K562 (cell line): ENCODE measurements around the gene ZDHHC14. TPM values are rescaled to one million over a fixed set of nuclear protein-coding genes. Genes with fewer than 3 reads are reported as not detected.

Source experiments
- AFF4 ChIP-seq: sonication (generic); formaldehyde crosslinking; IDR thresholded peaks from 2 replicates; pipeline ENCODE4 v1.8.0; 2023; ENCODE audit warnings: mild to moderate bottlenecking, missing genetic modification reagents
- BRF1 ChIP-seq: IDR thresholded peaks from 3 replicates; pipeline ENCODE4 v1.6.1; 2011; ENCODE audit warnings: borderline replicate concordance, mild to moderate bottlenecking; ENCODE audit not compliant: insufficient read length; ENCODE audit errors: extremely low read depth
- CBFA2T2 ChIP-seq: fragments of 450-650 bp; conservative IDR thresholded peaks from 2 replicates; pipeline ENCODE4 v1.6.1; 2017; ENCODE audit warnings: mild to moderate bottlenecking
- CEBPG ChIP-seq, 3 experiments: fragments of 200-800 bp in 1 of 3; sonication (Bioruptor generic) in 1 of 3; sonication (generic) in 1 of 3; formaldehyde crosslinking in 1 of 3; IDR thresholded peaks in 2 of 3; conservative IDR thresholded peaks in 1 of 3; 2 replicates each; pipeline versions ENCODE4 v1.6.1 to v1.8.0; 2016 to 2022; ENCODE audit warnings: missing compliant biosample characterization in 2 of 3, missing genetic modification characterization in 2 of 3, mild to moderate bottlenecking in 1 of 3, missing genetic modification reagents in 1 of 3
- IRF2 ChIP-seq: sonication (generic); formaldehyde crosslinking; IDR thresholded peaks from 2 replicates; pipeline ENCODE4 v1.8.1; 2022; ENCODE audit warnings: mild to moderate bottlenecking, missing genetic modification reagents
- KHSRP ChIP-seq: fragments of 450-650 bp; IDR thresholded peaks from 2 replicates; pipeline ENCODE4 v1.6.1; 2017
- SAFB ChIP-seq: fragments of 200-400 bp; formaldehyde crosslinking; IDR thresholded peaks from 2 replicates; pipeline ENCODE4 v1.6.1; 2017; ENCODE audit warnings: low read depth, low read length, borderline replicate concordance
- SMAD4 ChIP-seq: fragments of 250-450 bp; sonication (Bioruptor Pico); conservative IDR thresholded peaks from 2 replicates; pipeline ENCODE4 v1.8.0; 2021; ENCODE audit warnings: inconsistent platforms, mild to moderate bottlenecking, moderate library complexity
- SP1 ChIP-seq: sonication (generic); formaldehyde crosslinking; IDR thresholded peaks from 2 replicates; pipeline ENCODE4 v1.8.1; 2022; ENCODE audit warnings: mild to moderate bottlenecking, missing genetic modification reagents
- ZBTB8A ChIP-seq: fragments of 450-650 bp; IDR thresholded peaks from 2 replicates; pipeline ENCODE4 v1.6.1; 2018; ENCODE audit warnings: mild to moderate bottlenecking, moderate library complexity; ENCODE audit not compliant: partially characterized antibody
- ZNF318 ChIP-seq, 2 experiments: fragments of 450-650 bp; IDR thresholded peaks; 2 replicates each; pipeline ENCODE4 v1.6.1; 2016; ENCODE audit warnings: mild to moderate bottlenecking in 2 of 2, borderline replicate concordance in 1 of 2, low read depth in 1 of 2, moderate library complexity in 1 of 2
- ZNF431 ChIP-seq: sonication (generic); formaldehyde crosslinking; IDR thresholded peaks from 2 replicates; pipeline ENCODE4 v1.8.0; 2022; ENCODE audit warnings: mild to moderate bottlenecking, missing genetic modification reagents
- ZNF77 ChIP-seq: fragments of 250-450 bp; sonication (Bioruptor Pico); IDR thresholded peaks from 2 replicates; pipeline ENCODE4 v1.5.0; 2020
- polyA plus RNA-seq, 8 experiments: library from polyadenylated mRNA; depleted of rRNA in 4 of 8; stranded (reverse) in 5 of 8; unstranded in 3 of 8; fragments of >200 nt; fragmentation: Nextera tagmentation in 2 of 8; fragmentation: Illumina TruSeq in 1 of 8; extraction: Ambion mirVana in 2 of 8; extraction: Trizol in 1 of 8; gene quantifications; 2 replicates each; pipeline versions ENCODE4 v1.2.1 to v1.2.3, GENCODE V29; 2011 to 2014; ENCODE audit warnings: inconsistent platforms in 1 of 8, missing spikeins in 1 of 8
- total RNA-seq, 7 experiments: library from RNA; depleted of rRNA in 6 of 7; stranded (reverse); fragments of >200 nt in 6 of 7; fragmentation: Illumina TruSeq in 2 of 7; extraction: Trizol in 2 of 7; gene quantifications; 2 replicates each; pipeline versions ENCODE4 v1.2.1 to v1.2.3, GENCODE V29; 2011 to 2021; ENCODE audit warnings: low replicate concordance in 1 of 7

The ZDHHC14 gene
- total and polyA plus RNA-seq, 9 of the 15 experiments (the other 6 are each of a cell fraction or from before 2014, with no cell fraction given), result 0.92 to 23.1 (median 13.8) TPM

- peak in 1 of 2 experiments; percentile 89; a peak in 2 of 4 replicates for TF ChIP-seq ZNF318 (IDR thresholded peaks at IDR 0.05; ENCODE audit: borderline replicate concordance in 1 of 2, low read depth in 1 of 2)
- TF ChIP-seq CEBPG (CRISPR knock-in tag; IDR thresholded peaks at IDR 0.05), result peak; percentile 71
- peak; percentile 12 to 74; a peak in 3 of 4 replicates for TF ChIP-seq CEBPG (tag; conservative IDR thresholded peaks at IDR 0.05 in 1 of 2, IDR thresholded peaks at IDR 0.05 in 1 of 2)
- peak; percentile 91; the same call in 1 of the 2 replicates for TF ChIP-seq AFF4 (CRISPR knock-in tag)
- TF ChIP-seq BRF1, result no peak
- no peak for TF ChIP-seq ZNF77 (CRISPR knock-in tag)
- TF ChIP-seq KHSRP, result peak; percentile 53; the same call in 1 of the 2 replicates
- no peak for TF ChIP-seq SAFB
- peak; percentile 97 for TF ChIP-seq SMAD4 (CRISPR knock-in tag)
- no peak for TF ChIP-seq IRF2 (CRISPR knock-in tag)
- TF ChIP-seq SP1, result peak; percentile 74
- no peak for TF ChIP-seq ZBTB8A
- peak; percentile 92 for TF ChIP-seq CBFA2T2
- no peak for TF ChIP-seq ZNF431 (CRISPR knock-in tag)
Measured at GRCh38 chr6:157514659-157515496, 133.9 kb downstream of the ZDHHC14 start (continued).
